CD4-positive, alpha-beta T cell treated with Interleukin-2 at 100 ng/mL for 4 hours (primary cell): ENCODE results near the gene CRHBP.
"Not testable (repeated sequence)": the region's sequence is repeated elsewhere in the genome, so short reads cannot be mapped to it uniquely, and the experiment has no call there.

Experiments
- DNase-seq: peaks from one replicate; pipeline ENCODE4 v3.0.0-alpha.2; 2020; ENCODE audit warnings: low spot score

The CRHBP gene

GRCh38 chr5:76952795-76953536 is at the start of gene CRHBP:
Gene CRHBP (plus strand): TSS chr5:76953045. CDS start chr5:76953135, 90 bp downstream.
- DNase-seq = no peak

- DNase-seq = no peak
Observed at GRCh38 chr5:76908166-76908565, 44.7 kb upstream of the CRHBP start.

- not testable (repeated sequence) for DNase-seq
Observed at GRCh38 chr5:76910344-76910933, 42.4 kb upstream of the CRHBP start.

- DNase-seq = not testable (repeated sequence)
Observed at GRCh38 chr5:76914671-76915070, 38.2 kb upstream of the CRHBP start.

GRCh38 chr5:76918539-76918938 is 34.3 kb upstream of the CRHBP start:
- no peak for DNase-seq

GRCh38 chr5:76920491-76920890 is 32.4 kb upstream of the CRHBP start:
- DNase-seq = no peak

GRCh38 chr5:76926329-76927105 is 26.3 kb upstream of the CRHBP start:
- DNase-seq = no peak

GRCh38 chr5:76927961-76928360 is 24.9 kb upstream of the CRHBP start:
- DNase-seq = no peak

- no peak for DNase-seq
Observed at GRCh38 chr5:76930083-76930482, 22.8 kb upstream of the CRHBP start.

GRCh38 chr5:76938177-76938576 is 14.7 kb upstream of the CRHBP start:
- no peak for DNase-seq

- no peak for DNase-seq
Observed at GRCh38 chr5:76941000-76941399, 11.8 kb upstream of the CRHBP start.

- no peak for DNase-seq
Observed at GRCh38 chr5:76941442-76941841, 11.4 kb upstream of the CRHBP start.

GRCh38 chr5:76942581-76942980 is 10.3 kb upstream of the CRHBP start:
- DNase-seq = no peak

GRCh38 chr5:76943006-76943405 is 9.8 kb upstream of the CRHBP start:
- DNase-seq = no peak

- DNase-seq = no peak
Observed at GRCh38 chr5:76944638-76945037, 8.2 kb upstream of the CRHBP start.

GRCh38 chr5:76945238-76945637 is 7.6 kb upstream of the CRHBP start:
- DNase-seq = not testable (repeated sequence)

- DNase-seq = no peak
Observed at GRCh38 chr5:76946090-76946489, 6.8 kb upstream of the CRHBP start.

GRCh38 chr5:76947082-76947503 is 5.8 kb upstream of the CRHBP start:
- no peak for DNase-seq

GRCh38 chr5:76953551-76954382 is 922 bp downstream of the CRHBP start:
- no peak for DNase-seq

GRCh38 chr5:76954383-76954763 is 1.5 kb downstream of the CRHBP start:
- DNase-seq = no peak

- DNase-seq = no peak
Observed at GRCh38 chr5:76956033-76956432, 3.2 kb downstream of the CRHBP start.
